HG02678 (cell line): ENCODE measurements around the gene CPHXL2.

Experiments
- ATAC-seq: cut with Tn5 transposase; IDR thresholded peaks from one replicate; pipeline ENCODE4 v1.9.1; 2021; ENCODE audit warnings: mild to moderate bottlenecking, moderate library complexity; ENCODE audit not compliant: unreplicated experiment

Gene CPHXL2

GRCh38 chr16:75676909-75677308 lies at the start of gene CPHXL2:
Gene CPHXL2 (minus strand): TSS chr16:75677009. CDS start chr16:75676999, 10 bp downstream.
- ATAC-seq = no peak

GRCh38 chr16:75726390-75726789 lies 49.6 kb upstream of the CPHXL2 start, which contains the start of gene CPHXL:
Gene CPHXL (minus strand): TSS chr16:75726490. CDS start chr16:75726442, 48 bp downstream.
- ATAC-seq = no peak

GRCh38 chr16:75718452-75718851 lies 41.6 kb upstream of the CPHXL2 start:
- ATAC-seq = no peak

- no peak for ATAC-seq
Measured at GRCh38 chr16:75714661-75715060, 37.9 kb upstream of the CPHXL2 start.

GRCh38 chr16:75710344-75710743 lies 33.5 kb upstream of the CPHXL2 start:
- ATAC-seq = no peak

- no peak for ATAC-seq
Measured at GRCh38 chr16:75703306-75703705, 26.5 kb upstream of the CPHXL2 start.

GRCh38 chr16:75702242-75702641 lies 25.4 kb upstream of the CPHXL2 start:
- ATAC-seq = no peak

GRCh38 chr16:75701361-75701760 lies 24.6 kb upstream of the CPHXL2 start, which contains the start of gene DUXB:
Gene DUXB (minus strand): TSS chr16:75701461. CDS start chr16:75701418, 43 bp downstream.
- no peak for ATAC-seq

GRCh38 chr16:75697571-75697970 lies 20.8 kb upstream of the CPHXL2 start:
- no peak for ATAC-seq

- ATAC-seq = no peak
Measured at GRCh38 chr16:75695708-75696107, 18.9 kb upstream of the CPHXL2 start.

GRCh38 chr16:75687361-75687760 lies 10.6 kb upstream of the CPHXL2 start:
- ATAC-seq = no peak

GRCh38 chr16:75682308-75682707 lies 5.5 kb upstream of the CPHXL2 start:
- no peak for ATAC-seq

- no peak for ATAC-seq
Measured at GRCh38 chr16:75679366-75679765, 2.6 kb upstream of the CPHXL2 start.

GRCh38 chr16:75667503-75667902 lies 9.3 kb downstream of the CPHXL2 start:
- no peak for ATAC-seq

- no peak for ATAC-seq
Measured at GRCh38 chr16:75660726-75661302, 16.0 kb downstream of the CPHXL2 start.

GRCh38 chr16:75660321-75660720 lies 16.5 kb downstream of the CPHXL2 start:
- ATAC-seq = no peak

- no peak for ATAC-seq
Measured at GRCh38 chr16:75658175-75658574, 18.6 kb downstream of the CPHXL2 start.

GRCh38 chr16:75653922-75654321 lies 22.9 kb downstream of the CPHXL2 start:
- ATAC-seq = no peak

GRCh38 chr16:75648265-75649076 lies 28.3 kb downstream of the CPHXL2 start:
- peak; percentile 33 for ATAC-seq

- ATAC-seq = peak; percentile 82
Measured at GRCh38 chr16:75647492-75648264, 29.1 kb downstream of the CPHXL2 start, which contains the start of the genes KARS1 and TERF2IP. Gene KARS1 (minus strand): TSS chr16:75647665. CDS start chr16:75647639, 26 bp downstream. Gene TERF2IP (plus strand): TSS chr16:75647773. CDS start chr16:75647883, 110 bp downstream.

- ATAC-seq = peak; percentile 20
Measured at GRCh38 chr16:75647112-75647491, 29.7 kb downstream of the CPHXL2 start.
